Gastroesophageal sphincter (tissue), 4 donors: ENCODE measurements around the gene TAF1. TPM values are rescaled to one million over a fixed set of nuclear protein-coding genes. Genes with fewer than 3 reads are reported as not detected.
"Not testable (repeated sequence)": the region's sequence is repeated elsewhere in the genome, so short reads cannot be mapped to it uniquely, and the experiment has no call there.

Experiments used
- ATAC-seq: fragments of 150-250 bp; one replicate; pipeline ENCODE4 v1.9.1; 2016; ENCODE audit warnings: mild to moderate bottlenecking, moderate library complexity
- H3K27ac ChIP-seq, 4 donors: fragments of 200-600 bp; sonication (generic) in 3 of 4; 1 replicate in 3 of 4; 2 replicates in 1 of 4; pipeline ENCODE4 v1.5.1; 2016 to 2019
- H3K27me3 ChIP-seq: fragments of 200-600 bp; sonication (generic); one replicate; pipeline ENCODE4 v1.5.1; 2019
- H3K36me3 ChIP-seq, 2 donors: fragments of 200-600 bp; sonication (generic); one replicate each; pipeline ENCODE4 v1.5.1; 2019; ENCODE audit warnings: control low read depth in 1 of 2
- H3K4me1 ChIP-seq, 3 donors: fragments of 200-600 bp; sonication (generic); 1 replicate in 2 of 3; 2 replicates in 1 of 3; pipeline ENCODE4 v1.5.1; 2016 to 2019; ENCODE audit warnings: control low read depth in 2 of 3
- H3K4me3 ChIP-seq, 2 donors: fragments of 200-600 bp; sonication (generic); one replicate each; pipeline ENCODE4 v1.5.1; 2019; ENCODE audit warnings: mild to moderate bottlenecking in 1 of 2, moderate library complexity in 1 of 2
- H3K9me3 ChIP-seq, 3 donors: fragments of 200-600 bp; sonication (generic); one replicate each; pipeline ENCODE4 v1.5.1; 2017 to 2019; ENCODE audit warnings: control low read depth in 2 of 3
- CTCF ChIP-seq, 4 experiments: fragments of 200-600 bp in 2 of 4; fragments of 450-650 bp in 2 of 4; sonication (generic) in 1 of 4; IDR thresholded peaks; one replicate each; pipeline ENCODE4 v1.5.1; 2017 to 2019; ENCODE audit warnings: antibody characterized with exemption in 4 of 4, mild to moderate bottlenecking in 2 of 4, moderate library complexity in 2 of 4
- EP300 ChIP-seq: sonication (generic); formaldehyde crosslinking; IDR thresholded peaks from one replicate; pipeline ENCODE4 v1.6.1; 2017; ENCODE audit warnings: antibody characterized with exemption, mild to moderate bottlenecking
- POLR2A ChIP-seq, 2 donors: fragments of 450-650 bp; IDR thresholded peaks; one replicate each; pipeline ENCODE4 v1.6.1; 2017; ENCODE audit warnings: antibody characterized with exemption in 2 of 2, mild to moderate bottlenecking in 2 of 2, moderate library complexity in 1 of 2
- POLR2AphosphoS5 ChIP-seq: sonication (generic); formaldehyde crosslinking; IDR thresholded peaks from one replicate; pipeline ENCODE4 v1.6.1; 2017; ENCODE audit warnings: antibody characterized with exemption
- WGBS, 2 donors: methylation state at CpG; one replicate each; pipeline ENCODE4 v1.1.5; 2018; ENCODE audit warnings: low coverage in 1 of 2; 5-methylcytosine and 5-hydroxymethylcytosine counted together
- total RNA-seq, 4 donors: library from RNA; depleted of rRNA; stranded (reverse); fragments of >200 nt; gene quantifications; one replicate each; pipeline ENCODE4 v1.1.0, GENCODE V29; 2016

TAF1 gene
- total RNA-seq, 4 donors from 2014 or later, result 32.1 to 64.1 (median 56.2) TPM

DNA sequence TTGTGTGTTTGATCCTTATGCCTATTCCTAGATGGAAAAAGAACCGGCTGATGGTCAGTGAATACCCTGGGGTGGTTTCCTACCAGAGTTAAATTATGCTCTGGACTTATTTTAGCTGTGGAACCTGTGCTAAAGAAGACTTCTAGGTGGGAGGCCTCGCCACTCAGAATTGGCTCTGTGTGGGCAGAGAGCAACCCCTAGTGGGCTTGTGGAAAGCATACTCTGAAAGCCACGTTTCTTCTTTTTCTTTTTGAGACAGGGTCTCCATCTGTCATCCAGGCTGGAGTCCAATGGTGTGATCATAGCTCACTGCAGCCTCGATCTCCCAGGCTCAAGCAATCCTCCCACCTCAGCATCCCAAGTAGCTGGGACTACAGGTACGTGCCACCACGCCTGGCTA lies 16.3 kb upstream of the TAF1 start:
- ATAC-seq, result peak; percentile 46
- not testable (repeated sequence) for H3K36me3 ChIP-seq, H3K4me3 ChIP-seq, H3K4me1 ChIP-seq, H3K27ac ChIP-seq, H3K27me3 ChIP-seq, H3K9me3 ChIP-seq
- peak in 2 of 4 experiments; percentile 16 to 20 for TF ChIP-seq CTCF (IDR thresholded peaks at IDR 0.05)
- WGBS, 2 donors, result no CpG with 5 or more reads among the region's 6 CpGs

- H3K27me3 ChIP-seq, H3K4me3 ChIP-seq, ATAC-seq, H3K27ac ChIP-seq, H3K4me1 ChIP-seq, H3K9me3 ChIP-seq, H3K36me3 ChIP-seq: not testable (repeated sequence)
- no CpG with 5 or more reads among the region's 5 CpGs for WGBS, 2 donors
Observed at GRCh38 chrX:71352439-71352838, 13.7 kb upstream of the TAF1 start.

DNA sequence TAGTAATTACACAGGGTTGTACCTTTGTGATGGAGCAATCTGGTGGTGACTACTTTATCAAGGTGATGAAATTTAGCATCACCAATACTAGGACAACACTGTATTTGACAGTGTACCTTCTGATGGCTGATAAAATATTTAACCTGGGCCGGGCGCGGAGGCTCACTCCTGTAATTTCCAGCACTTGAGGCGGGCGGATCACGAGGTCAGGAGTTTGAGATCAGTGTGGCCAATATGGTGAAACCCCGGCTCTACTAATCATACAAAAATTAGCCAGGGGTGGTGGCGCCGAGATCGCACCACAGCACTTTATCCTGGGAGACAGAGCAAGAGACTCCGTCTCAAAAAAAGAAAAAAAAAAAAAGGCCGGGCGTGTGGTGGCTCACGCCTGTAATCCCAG lies 1.9 kb upstream of the TAF1 start:
- Histone ChIP-seq H3K4me3 (no peak overlapping the region), H3K27ac (no peak overlapping the region), H3K36me3 (no peaks in the 10 kb centered on the region), H3K4me1 (peaks cover 5 to 23% (median 5%) of the 10 kb centered on the region in 3 donors), H3K27me3 (no peaks in the 10 kb centered on the region), H3K9me3 (no peaks in the 10 kb centered on the region)
- TF ChIP-seq EP300 (no peak), POLR2AphosphoS5 (no peak), POLR2A (IDR thresholded peaks at IDR 0.05) (no peak), CTCF (IDR thresholded peaks at IDR 0.05) (no peak)
- 92% methylated on average over 9 of the region's 14 CpGs; no CpG with 5 or more reads in 1 of the 2 donors for WGBS, 2 donors
- no peak for ATAC-seq

GRCh38 chrX:71365356-71365874 lies 742 bp upstream of the TAF1 start:
- peaks cover 5 to 29% (median 5%) of the 10 kb centered on the region in 3 donors for H3K4me1 ChIP-seq
- peak overlapping the region; percentile 81 to 91 (median 89) for H3K27ac ChIP-seq
- WGBS, 2 donors, result 0 to 29% methylated on average over 4 to 5 of the region's 16 CpGs
- no peaks in the 10 kb centered on the region for H3K9me3 ChIP-seq
- H3K4me3 ChIP-seq, result peak overlapping the region; percentile 54 to 69
- no peaks in the 10 kb centered on the region for H3K27me3 ChIP-seq
- peaks cover 0 to 8% of the 10 kb centered on the region in 2 donors for H3K36me3 ChIP-seq
- peak; percentile 1 for ATAC-seq
- TF ChIP-seq POLR2AphosphoS5, result no peak
- TF ChIP-seq EP300, result no peak
- peak in 1 of 2 donors; percentile 76 for TF ChIP-seq POLR2A (IDR thresholded peaks at IDR 0.05)

DNA sequence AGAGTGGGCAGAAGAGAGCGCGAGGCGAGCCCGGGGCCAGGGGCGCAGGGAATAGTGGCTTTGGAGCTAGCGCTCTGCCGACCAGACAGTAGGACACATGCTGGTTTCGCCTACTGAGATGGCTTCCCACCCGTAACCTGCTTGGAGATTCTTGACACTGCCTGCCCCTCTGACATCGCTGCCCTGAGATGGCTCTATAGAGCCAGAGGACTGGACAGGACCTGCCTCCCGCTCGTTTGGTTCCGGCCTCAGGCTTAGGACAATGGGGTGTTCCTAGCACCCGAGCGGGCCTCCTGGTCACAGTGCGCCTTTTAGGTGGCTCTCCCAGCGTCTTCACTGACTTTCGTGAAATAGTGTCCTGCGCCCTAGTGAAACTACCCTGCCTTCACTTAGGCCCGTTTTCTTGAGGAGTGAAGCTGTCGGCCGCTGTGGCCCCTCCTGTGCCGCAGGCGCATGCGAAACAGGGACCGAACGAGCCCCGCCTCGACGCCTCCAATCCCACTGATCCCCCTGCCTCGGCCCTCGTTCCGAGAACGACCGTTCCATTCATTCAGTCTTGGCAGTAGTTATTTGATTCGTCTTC lies 608 bp downstream of the TAF1 start:
- H3K4me1 ChIP-seq, result peaks cover 5 to 36% (median 5%) of the 10 kb centered on the region in 3 donors
- 0 to 43% methylated on average over 4 to 18 of the region's 36 CpGs for WGBS, 2 donors

More for the DNA sequence above, 608 bp downstream of the TAF1 start:
- Histone ChIP-seq H3K27ac (peak overlapping the region; percentile 88 to 92 (median 90)), H3K36me3 (peaks cover 0 to 11% of the 10 kb centered on the region in 2 donors), H3K9me3 (no peaks in the 10 kb centered on the region), H3K27me3 (no peaks in the 10 kb centered on the region), H3K4me3 (peak overlapping the region; percentile 59 to 69)
- no peak for ATAC-seq
- no peak for TF ChIP-seq POLR2A (IDR thresholded peaks at IDR 0.05)
- no peak for TF ChIP-seq CTCF (IDR thresholded peaks at IDR 0.05)
- no peak for TF ChIP-seq POLR2AphosphoS5
- TF ChIP-seq EP300, result no peak
